H1 (cell line): ENCODE measurements around the gene TGFBRAP1. TPM values are rescaled to one million over a fixed set of nuclear protein-coding genes. Genes with fewer than 3 reads are reported as not detected.

Experiments
- CTCF ChIA-PET: fragments of 300-600 bp; sonication (Branson Sonifier 250); formaldehyde crosslinking; loops from one replicate; lab custom pipeline; 2021; ENCODE audit not compliant: partially characterized antibody; lab: Charles Lee
- POLR2A ChIA-PET: fragments of 300-600 bp; sonication (Branson Sonifier 250); formaldehyde crosslinking; loops from one replicate; lab custom pipeline; 2021; ENCODE audit warnings: inconsistent platforms; ENCODE audit not compliant: partially characterized antibody; lab: Charles Lee
- DNase-seq, 2 experiments: peaks; one replicate each; pipeline versions ENCODE4 v3.0.0 to v3.0.0-alpha.2; 2010 to 2022; ENCODE audit warnings: low spot score in 2 of 2, low read depth in 1 of 2, mixed read lengths in 1 of 2
- FAIRE-seq: peaks from 2 replicates; lab custom pipeline; 2011; peaks lifted over from hg19 to GRCh38; lab: Jason Lieb, UNC
- H2AFZ ChIP-seq: 2 replicates; pipeline ENCODE4 v1.8.1; 2012; ENCODE audit warnings: low read length, inconsistent platforms
- H2AK5ac ChIP-seq: 2 replicates; pipeline ENCODE4 v1.6.1; 2013; ENCODE audit warnings: low read depth, low read length
- H2BK120ac ChIP-seq: replicated peaks from 2 replicates; pipeline ENCODE3; 2013; ENCODE audit warnings: low read depth, low read length, inconsistent platforms
- H2BK12ac ChIP-seq: 2 replicates; pipeline ENCODE4 v1.6.1; 2013; ENCODE audit warnings: low read depth, low read length
- H2BK15ac ChIP-seq: 2 replicates; pipeline ENCODE4 v1.6.1; 2013; ENCODE audit warnings: low read length
- H2BK20ac ChIP-seq: 2 replicates; pipeline ENCODE4 v1.6.1; 2013; ENCODE audit warnings: low read length
- H2BK5ac ChIP-seq: 2 replicates; pipeline ENCODE4 v1.6.1; 2013; ENCODE audit warnings: low read depth, low read length
- H3K14ac ChIP-seq: 2 replicates; pipeline ENCODE4 v1.6.1; 2013; ENCODE audit warnings: inconsistent platforms; ENCODE audit not compliant: insufficient read length
- H3K18ac ChIP-seq: 2 replicates; pipeline ENCODE4 v1.6.1; 2013; ENCODE audit warnings: low read length; ENCODE audit errors: extremely low read depth
- H3K23ac ChIP-seq: 2 replicates; pipeline ENCODE4 v1.6.1; 2013; ENCODE audit warnings: inconsistent platforms; ENCODE audit not compliant: insufficient read length
- H3K23me2 ChIP-seq: 2 replicates; pipeline ENCODE4 v1.6.1; 2013; ENCODE audit warnings: low read depth, low read length
- H3K27ac ChIP-seq: 2 replicates; pipeline ENCODE4 v1.6.1; 2011; ENCODE audit warnings: low read depth, low read length, inconsistent platforms
- H3K27me3 ChIP-seq, 4 experiments: replicated peaks in 1 of 4; 1 replicate in 1 of 4; 2 replicates in 3 of 4; pipeline versions ENCODE4 v1.6.1 to v1.8.1; 2011 to 2013; ENCODE audit warnings: low read length in 3 of 4, mild to moderate bottlenecking in 3 of 4, inconsistent platforms in 2 of 4, mixed read lengths in 2 of 4, moderate library complexity in 1 of 4; ENCODE audit not compliant: control insufficient read depth in 3 of 4, insufficient read depth in 3 of 4; ENCODE audit errors: extremely low read depth in 1 of 4
- H3K36me3 ChIP-seq, 4 experiments: 2 replicates each; pipeline versions ENCODE4 v1.6.1 to v1.8.1; 2011 to 2013; ENCODE audit warnings: mild to moderate bottlenecking in 4 of 4, low read length in 3 of 4, moderate library complexity in 2 of 4, control low read depth in 1 of 4, inconsistent platforms in 1 of 4; ENCODE audit not compliant: insufficient read depth in 4 of 4, control insufficient read depth in 2 of 4
- H3K4ac ChIP-seq: replicated peaks from 2 replicates; pipeline ENCODE3; 2013; ENCODE audit warnings: low read length, low read depth, mixed read lengths, inconsistent platforms; ENCODE audit not compliant: insufficient read length
- H3K4me1 ChIP-seq, 4 experiments: replicated peaks in 1 of 4; 1 replicate in 1 of 4; 2 replicates in 3 of 4; pipeline versions ENCODE4 v1.6.1 to v1.8.1; 2011 to 2013; ENCODE audit warnings: low read length in 3 of 4, inconsistent platforms in 2 of 4, mixed read lengths in 1 of 4; ENCODE audit not compliant: insufficient read depth in 4 of 4, control insufficient read depth in 3 of 4
- H3K4me2 ChIP-seq, 2 experiments: 2 replicates each; pipeline versions ENCODE4 v1.6.1 to v1.8.1; 2011 to 2013; ENCODE audit warnings: low read depth in 2 of 2, low read length in 2 of 2, control low read depth in 1 of 2, inconsistent platforms in 1 of 2, mild to moderate bottlenecking in 1 of 2; ENCODE audit not compliant: insufficient read depth in 1 of 2
- H3K4me3 ChIP-seq, 4 experiments: fragments of 200-600, 300-600 bp in 1 of 4; sonication (generic), shearing (Covaris generic), sonication (Bioruptor Twin) in 1 of 4; 2 replicates each; pipeline versions ENCODE4 v1.5.1 to v1.8.1; 2011 to 2016; ENCODE audit warnings: low read length in 4 of 4, low read depth in 3 of 4, control low read depth in 2 of 4, inconsistent platforms in 2 of 4, mild to moderate bottlenecking in 2 of 4, mixed read lengths in 1 of 4, moderate library complexity in 1 of 4; ENCODE audit not compliant: insufficient read depth in 2 of 4; ENCODE audit errors: extremely low read depth in 1 of 4
- H3K56ac ChIP-seq: replicated peaks from 2 replicates; pipeline ENCODE3; 2013; ENCODE audit warnings: low read depth, mild to moderate bottlenecking, mixed read lengths, low read length, inconsistent platforms; ENCODE audit not compliant: insufficient read length
- H3K79me1 ChIP-seq: 2 replicates; pipeline ENCODE4 v1.6.1; 2013; ENCODE audit warnings: low read depth, low read length, control low read depth
- H3K79me2 ChIP-seq, 2 experiments: 2 replicates each; pipeline versions ENCODE4 v1.6.1 to v1.8.1; 2012 to 2013; ENCODE audit warnings: low read length in 2 of 2, mild to moderate bottlenecking in 2 of 2, inconsistent platforms in 1 of 2; ENCODE audit not compliant: insufficient read depth in 2 of 2, control insufficient read depth in 1 of 2
- H3K9ac ChIP-seq, 4 experiments: replicated peaks in 1 of 4; 1 replicate in 1 of 4; 2 replicates in 3 of 4; pipeline versions ENCODE4 v1.6.1 to v1.8.1; 2011 to 2013; ENCODE audit warnings: low read depth in 3 of 4, low read length in 3 of 4, control low read depth in 2 of 4, mild to moderate bottlenecking in 2 of 4, moderate library complexity in 2 of 4, inconsistent platforms in 1 of 4; ENCODE audit errors: extremely low read depth in 1 of 4
- H3K9me3 ChIP-seq, 2 experiments: 2 replicates each; pipeline versions ENCODE4 v1.6.1 to v1.8.1; 2012 to 2013; ENCODE audit warnings: mild to moderate bottlenecking in 2 of 2, moderate library complexity in 2 of 2, control low read depth in 1 of 2, inconsistent platforms in 1 of 2, low read depth in 1 of 2, low read length in 1 of 2, mixed read lengths in 1 of 2; ENCODE audit not compliant: insufficient read depth in 2 of 2
- H4K20me1 ChIP-seq, 2 experiments: replicated peaks in 1 of 2; 2 replicates each; pipeline versions ENCODE3 to v1.8.1; 2011 to 2013; ENCODE audit warnings: inconsistent platforms in 2 of 2, low read length in 2 of 2, mild to moderate bottlenecking in 1 of 2; ENCODE audit not compliant: insufficient read depth in 2 of 2, control insufficient read depth in 1 of 2
- H4K5ac ChIP-seq: 2 replicates; pipeline ENCODE4 v1.6.1; 2013; ENCODE audit warnings: low read length, low read depth, mixed read lengths, inconsistent platforms; ENCODE audit not compliant: insufficient read length
- H4K8ac ChIP-seq: 2 replicates; pipeline ENCODE4 v1.8.0; 2013; ENCODE audit warnings: mild to moderate bottlenecking, moderate library complexity, low read length, inconsistent platforms; ENCODE audit not compliant: insufficient read depth; ENCODE audit errors: extremely low read depth
- H4K91ac ChIP-seq: replicated peaks from 2 replicates; pipeline ENCODE3; 2013; ENCODE audit warnings: low read length, mixed read lengths, inconsistent platforms; ENCODE audit not compliant: insufficient read length
- WGBS, 2 experiments: shearing (Covaris generic) in 1 of 2; methylation state at CpG; one replicate each; pipeline versions ENCODE4 v1.1.6 to v1.1.7; 2013 to 2015; ENCODE audit warnings: low lambda C conversion rate in 2 of 2, mixed read lengths in 2 of 2, inconsistent platforms in 1 of 2, low coverage in 1 of 2, missing lambda C conversion rate in 1 of 2; ENCODE audit not compliant: insufficient replicate concordance in 2 of 2, insufficient coverage in 1 of 2, insufficient read length in 1 of 2; ENCODE audit errors: extremely low coverage in 1 of 2, missing lambda C conversion rate in 1 of 2; 5-methylcytosine and 5-hydroxymethylcytosine counted together
- polyA plus RNA-seq, 7 experiments: library from polyadenylated mRNA; depleted of rRNA in 3 of 7; stranded (reverse) in 5 of 7; unstranded in 2 of 7; fragments of >200 nt in 5 of 7; fragments of 200-250 nt in 2 of 7; gene quantifications; 1 replicate in 5 of 7; 2 replicates in 1 of 7; 4 replicates in 1 of 7; pipeline versions ENCODE4 v1.2.1 to v1.2.3, GENCODE V29; 2011 to 2013; ENCODE audit warnings: missing spikeins in 2 of 7, mixed read lengths in 2 of 7
- total RNA-seq: library from RNA; stranded (reverse); fragmentation: NEBNext Ultra II Directional; extraction: Animal tissue kit (Norgen Biotek cat#: 25700); gene quantifications from 2 replicates; pipeline ENCODE4 v1.2.1, GENCODE V29; 2021

The TGFBRAP1 gene
- total and polyA plus RNA-seq, 2 of the 8 experiments (the other 6 are each of a cell fraction or from before 2014, with no cell fraction given), result 11.2 to 20.2 TPM

- FAIRE-seq (peak; percentile 55), DNase-seq (peak; percentile 75 to 89)
- ChIA-PET CTCF (interaction anchor here (0.6 to 7.2 kb wide), 17 partner anchors 8 to 191 kb away, joined by 3 to 122 read pairs (median 4); partner anchors contain the start of gene FHL2), POLR2A (no interaction called here)
- Histone ChIP-seq H2BK120ac (no peak overlapping the region), H2BK20ac (no peak overlapping the region), H3K9me3 (no peaks in the 10 kb centered on the region), H3K4me3 (no peak overlapping the region), H4K8ac (peak overlapping the region; percentile 11; the same call in 1 of the 2 replicates), H2AK5ac (no peak overlapping the region), H2AFZ (no peak overlapping the region), H2BK15ac (no peak overlapping the region), H3K18ac (no peak overlapping the region), H3K4me2 (no peak overlapping the region), H3K27me3 (no peaks in the 10 kb centered on the region), H3K56ac (no peak overlapping the region), H3K27ac (no peak overlapping the region), H3K9ac (no peak overlapping the region), H2BK12ac (no peak overlapping the region), H3K14ac (no peak overlapping the region), H3K79me2 (no peaks in the 10 kb centered on the region), H4K91ac (no peak overlapping the region), H3K4me1 (no peaks in the 10 kb centered on the region), H4K20me1 (peaks cover 0 to 2% of the 10 kb centered on the region in 2 experiments), H3K23me2 (no peaks in the 10 kb centered on the region), H3K79me1 (no peaks in the 10 kb centered on the region), H3K4ac (no peak overlapping the region), H4K5ac (no peak overlapping the region), H2BK5ac (no peak overlapping the region), H3K36me3 (peaks cover 0 to 18% (median 7%) of the 10 kb centered on the region in 4 experiments; a peak in 6 of 8 replicates), H3K23ac (no peak overlapping the region)
- WGBS, 2 experiments, result 60% methylated on average over 30 of the region's 30 CpGs; no CpG with 5 or more reads in 1 of the 2 experiments
Observed at GRCh38 chr2:105369777-105370690, 40.5 kb upstream of the TGFBRAP1 start.
